H9 (cell line): Measurements from ENCODE around the gene CXXC5. TPM values are rescaled to one million over a fixed set of nuclear protein-coding genes. Genes with fewer than 3 reads are reported as not detected.

Experiments used
- DNase-seq: peaks from one replicate; pipeline ENCODE4 v3.0.0-alpha.2; 2017
- H2AFZ ChIP-seq: one replicate; pipeline ENCODE4 v1.6.1; 2013; ENCODE audit warnings: mild to moderate bottlenecking, low read length, control low read depth, moderate library complexity
- H2AK5ac ChIP-seq: 2 replicates; pipeline ENCODE4 v1.6.1; 2013; ENCODE audit warnings: low read length, control low read depth, mixed read lengths; ENCODE audit not compliant: insufficient read length
- H2BK120ac ChIP-seq: one replicate; pipeline ENCODE4 v1.6.1; 2013; ENCODE audit warnings: low read depth, mild to moderate bottlenecking, low read length, control low read depth, inconsistent platforms; ENCODE audit not compliant: poor library complexity, severe bottlenecking
- H2BK12ac ChIP-seq: 2 replicates; pipeline ENCODE4 v1.6.1; 2013; ENCODE audit warnings: low read length, control low read depth, mixed read lengths, low read depth; ENCODE audit not compliant: insufficient read length
- H2BK15ac ChIP-seq: 2 replicates; pipeline ENCODE4 v1.6.1; 2013; ENCODE audit warnings: low read depth, low read length, control low read depth
- H2BK20ac ChIP-seq: one replicate; pipeline ENCODE4 v1.6.1; 2013; ENCODE audit warnings: low read depth, mild to moderate bottlenecking, low read length, control low read depth, inconsistent platforms; ENCODE audit not compliant: poor library complexity, severe bottlenecking
- H2BK5ac ChIP-seq: 2 replicates; pipeline ENCODE4 v1.6.1; 2013; ENCODE audit warnings: low read length, control low read depth, mixed read lengths; ENCODE audit not compliant: insufficient read length
- H3K14ac ChIP-seq: 2 replicates; pipeline ENCODE4 v1.6.1; 2013; ENCODE audit warnings: low read length, control low read depth; ENCODE audit not compliant: insufficient read depth
- H3K18ac ChIP-seq: 2 replicates; pipeline ENCODE4 v1.6.1; 2013; ENCODE audit warnings: low read depth, mild to moderate bottlenecking, mixed read lengths, low read length, control low read depth; ENCODE audit not compliant: insufficient read length
- H3K23ac ChIP-seq: 2 replicates; pipeline ENCODE4 v1.6.1; 2013; ENCODE audit warnings: low read length, control low read depth, mixed read lengths, low read depth; ENCODE audit not compliant: insufficient read length
- H3K23me2 ChIP-seq: 2 replicates; pipeline ENCODE4 v1.6.1; 2013; ENCODE audit warnings: low read depth, mild to moderate bottlenecking, mixed read lengths, low read length, control low read depth; ENCODE audit not compliant: insufficient read length, poor library complexity, severe bottlenecking
- H3K27ac ChIP-seq: 2 replicates; pipeline ENCODE4 v1.5.1; 2013; ENCODE audit warnings: low read length, control low read depth, mixed read lengths, low read depth; ENCODE audit not compliant: insufficient read length
- H3K27me3 ChIP-seq: 2 replicates; pipeline ENCODE4 v1.6.1; 2013; ENCODE audit warnings: low read length, control low read depth, inconsistent platforms; ENCODE audit not compliant: insufficient read depth
- H3K4ac ChIP-seq: 2 replicates; pipeline ENCODE4 v1.6.1; 2013; ENCODE audit warnings: low read depth, mild to moderate bottlenecking, control low read depth, inconsistent platforms, low read length, moderate library complexity
- H3K4me1 ChIP-seq: 2 replicates; pipeline ENCODE4 v1.6.1; 2013; ENCODE audit warnings: low read length, control low read depth, inconsistent platforms; ENCODE audit not compliant: insufficient read depth
- H3K4me2 ChIP-seq: 2 replicates; pipeline ENCODE4 v1.6.1; 2013; ENCODE audit warnings: low read length, control low read depth, mixed read lengths; ENCODE audit not compliant: insufficient read length, insufficient read depth
- H3K56ac ChIP-seq: 2 replicates; pipeline ENCODE4 v1.6.1; 2013; ENCODE audit warnings: low read depth, mild to moderate bottlenecking, mixed read lengths, low read length, control low read depth; ENCODE audit not compliant: insufficient read length
- H3K79me1 ChIP-seq: 2 replicates; pipeline ENCODE4 v1.6.1; 2013; ENCODE audit warnings: low read depth, mild to moderate bottlenecking, moderate library complexity, low read length, control low read depth, inconsistent platforms; ENCODE audit not compliant: insufficient read depth, poor library complexity, severe bottlenecking
- H3K79me2 ChIP-seq: 2 replicates; pipeline ENCODE4 v1.6.1; 2013; ENCODE audit warnings: low read length, control low read depth, inconsistent platforms; ENCODE audit not compliant: insufficient read depth
- H3K9ac ChIP-seq: 2 replicates; pipeline ENCODE4 v1.6.1; 2013; ENCODE audit warnings: low read length, control low read depth, mixed read lengths; ENCODE audit not compliant: insufficient read length; ENCODE audit errors: extremely low read depth
- H3K9me3 ChIP-seq: one replicate; pipeline ENCODE4 v1.6.1; 2013; ENCODE audit warnings: low read depth, low read length, inconsistent platforms; ENCODE audit not compliant: control insufficient read depth
- H3T11ph ChIP-seq: one replicate; pipeline ENCODE4 v1.6.1; 2013; ENCODE audit warnings: mild to moderate bottlenecking, low read length, control low read depth, inconsistent platforms
- H4K20me1 ChIP-seq: one replicate; pipeline ENCODE4 v1.6.1; 2013; ENCODE audit not compliant: control insufficient read depth, insufficient read length, insufficient read depth
- H4K5ac ChIP-seq: 2 replicates; pipeline ENCODE4 v1.6.1; 2013; ENCODE audit warnings: low read depth, mild to moderate bottlenecking, mixed read lengths, low read length, control low read depth; ENCODE audit not compliant: insufficient read length
- H4K8ac ChIP-seq: replicated peaks from 2 replicates; pipeline ENCODE4 v1.6.1; 2013; ENCODE audit warnings: low read length, control low read depth, mixed read lengths, low read depth; ENCODE audit not compliant: insufficient read length
- H4K91ac ChIP-seq: 2 replicates; pipeline ENCODE4 v1.6.1; 2013; ENCODE audit warnings: low read depth, mild to moderate bottlenecking, moderate library complexity, mixed read lengths, low read length, control low read depth; ENCODE audit not compliant: insufficient read length
- H3K27ac Mint-ChIP-seq, 3 experiments: 2 replicates in 2 of 3; 3 replicates in 1 of 3; pipeline ENCODE4 v1.8.0; 2020 to 2021; ENCODE audit warnings: mixed read lengths in 3 of 3, mild to moderate bottlenecking in 1 of 3, moderate library complexity in 1 of 3
- H3K27me3 Mint-ChIP-seq: 2 replicates; pipeline ENCODE4 v1.8.0; 2021; ENCODE audit warnings: low read depth, mild to moderate bottlenecking, moderate library complexity, mixed read lengths
- H3K36me3 Mint-ChIP-seq, 3 experiments: 2 replicates in 2 of 3; 3 replicates in 1 of 3; pipeline ENCODE4 v1.8.0; 2020 to 2021; ENCODE audit warnings: low read depth in 3 of 3, mixed read lengths in 3 of 3; ENCODE audit not compliant: insufficient read depth in 1 of 3
- H3K4me1 Mint-ChIP-seq, 2 experiments: 2 replicates each; pipeline ENCODE4 v1.8.0; 2020; ENCODE audit warnings: mixed read lengths in 2 of 2
- H3K4me3 Mint-ChIP-seq, 2 experiments: 2 replicates in 1 of 2; 3 replicates in 1 of 2; pipeline ENCODE4 v1.8.0; 2020 to 2021; ENCODE audit warnings: mild to moderate bottlenecking in 2 of 2, mixed read lengths in 2 of 2, moderate library complexity in 1 of 2
- H3K9me3 Mint-ChIP-seq, 2 experiments: 2 replicates in 1 of 2; 3 replicates in 1 of 2; pipeline ENCODE4 v1.8.0; 2020; ENCODE audit warnings: mild to moderate bottlenecking in 2 of 2, mixed read lengths in 2 of 2, moderate library complexity in 1 of 2
- WGBS: extraction: QIAGEN DNeasy Blood & Tissue Kit; methylation state at CpG from one replicate; pipeline ENCODE4 v1.1.7; 2013; ENCODE audit warnings: missing lambda C conversion rate, low lambda C conversion rate, mixed read lengths; ENCODE audit not compliant: insufficient read length; ENCODE audit errors: extremely low coverage; 5-methylcytosine and 5-hydroxymethylcytosine counted together
- total RNA-seq: library from RNA; stranded (reverse); gene quantifications from 2 replicates; pipeline ENCODE4 v1.2.1, GENCODE V29; 2021
- TF ChIP-seq, protein P1 (sequence below): fragments of 200-600 bp; sonication (generic); conservative IDR thresholded peaks from 3 replicates; pipeline ENCODE4 v1.8.0; 2021; ENCODE audit warnings: antibody characterized with exemption, mild to moderate bottlenecking

The CXXC5 gene
- total RNA-seq, 1 experiment from 2014 or later: 105 TPM

DNA sequence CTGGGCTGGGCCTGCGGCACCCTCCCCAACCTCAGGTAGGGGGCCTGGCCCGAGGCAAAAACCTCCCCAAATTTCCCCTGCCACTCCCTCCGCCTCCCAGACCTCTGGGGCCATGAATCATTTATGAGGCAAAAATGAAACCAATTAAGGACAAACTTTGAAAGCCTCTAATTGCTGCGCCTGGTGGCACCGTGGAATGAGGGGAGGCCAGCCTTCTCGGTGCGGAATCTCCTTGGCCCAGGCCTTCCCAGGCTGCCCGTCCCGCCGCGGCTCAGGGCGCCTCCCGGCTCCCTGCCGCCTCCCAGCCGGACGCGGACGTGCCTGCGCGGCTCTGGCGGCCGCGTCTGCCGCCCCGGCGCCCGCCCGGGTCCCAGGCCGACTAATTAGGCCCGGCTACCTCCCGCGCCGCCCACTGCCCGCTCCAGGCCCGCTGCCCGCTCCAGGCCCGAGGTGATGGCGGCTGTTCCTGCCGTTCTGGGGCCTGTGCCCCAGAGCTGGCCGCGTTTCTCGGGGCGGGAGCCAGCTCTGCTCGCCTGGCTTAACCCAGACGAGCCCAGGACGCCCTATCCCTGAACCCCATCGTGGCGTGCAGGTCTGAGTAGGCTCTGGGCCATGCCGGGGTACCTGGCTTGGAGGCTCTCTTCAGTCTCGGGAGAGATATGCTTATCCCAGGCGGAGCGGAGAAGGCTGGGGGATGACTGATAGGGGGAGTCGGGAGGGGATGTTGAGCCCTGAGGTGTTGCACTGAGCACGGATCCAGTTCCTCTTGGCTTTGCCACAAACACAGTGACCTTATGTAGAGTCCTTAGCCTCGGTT is 20.1 kb downstream of the CXXC5 start:
- H2BK120ac ChIP-seq: no peak overlapping the region
- no peak overlapping the region for H3K14ac ChIP-seq
- no peaks in the 10 kb centered on the region for H4K20me1 ChIP-seq
- no peaks in the 10 kb centered on the region for H3K27me3 ChIP-seq
- no peak overlapping the region for H3T11ph ChIP-seq
- H3K4ac ChIP-seq: no peak overlapping the region
- H2BK15ac ChIP-seq: no peak overlapping the region
- H3K23ac ChIP-seq: no peak overlapping the region
- DNase-seq: no peak
- H2BK5ac ChIP-seq: no peak overlapping the region
- no CpG with 5 or more reads among the region's 55 CpGs for WGBS
- peaks cover 4% of the 10 kb centered on the region for H3K79me1 ChIP-seq
- TF ChIP-seq, protein P1, sequence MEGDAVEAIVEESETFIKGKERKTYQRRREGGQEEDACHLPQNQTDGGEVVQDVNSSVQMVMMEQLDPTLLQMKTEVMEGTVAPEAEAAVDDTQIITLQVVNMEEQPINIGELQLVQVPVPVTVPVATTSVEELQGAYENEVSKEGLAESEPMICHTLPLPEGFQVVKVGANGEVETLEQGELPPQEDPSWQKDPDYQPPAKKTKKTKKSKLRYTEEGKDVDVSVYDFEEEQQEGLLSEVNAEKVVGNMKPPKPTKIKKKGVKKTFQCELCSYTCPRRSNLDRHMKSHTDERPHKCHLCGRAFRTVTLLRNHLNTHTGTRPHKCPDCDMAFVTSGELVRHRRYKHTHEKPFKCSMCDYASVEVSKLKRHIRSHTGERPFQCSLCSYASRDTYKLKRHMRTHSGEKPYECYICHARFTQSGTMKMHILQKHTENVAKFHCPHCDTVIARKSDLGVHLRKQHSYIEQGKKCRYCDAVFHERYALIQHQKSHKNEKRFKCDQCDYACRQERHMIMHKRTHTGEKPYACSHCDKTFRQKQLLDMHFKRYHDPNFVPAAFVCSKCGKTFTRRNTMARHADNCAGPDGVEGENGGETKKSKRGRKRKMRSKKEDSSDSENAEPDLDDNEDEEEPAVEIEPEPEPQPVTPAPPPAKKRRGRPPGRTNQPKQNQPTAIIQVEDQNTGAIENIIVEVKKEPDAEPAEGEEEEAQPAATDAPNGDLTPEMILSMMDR: no peak
- no peak overlapping the region for H4K5ac ChIP-seq
- H3K4me2 ChIP-seq: no peak overlapping the region
- peaks cover 21% of the 10 kb centered on the region; the same call in 1 of the 2 replicates for H3K4me1 ChIP-seq
- H4K91ac ChIP-seq: no peak overlapping the region
- Mint-ChIP-seq H3K36me3 (peaks cover 0 to 15% (median 2%) of the 10 kb centered on the region in 3 experiments; a peak in 3 of 7 replicates), H3K4me1 (peaks cover 48 to 57% of the 10 kb centered on the region in 2 experiments), H3K9me3 (no peaks in the 10 kb centered on the region), H3K27ac (peak overlapping the region in 1 of 3 experiments; percentile 92; a peak in 2 of 7 replicates), H3K4me3 (peak overlapping the region in 1 of 2 experiments; percentile 35; a peak in 1 of 5 replicates), H3K27me3 (no peaks in the 10 kb centered on the region)
- peaks cover 43% of the 10 kb centered on the region; the same call in 1 of the 2 replicates for H3K79me2 ChIP-seq
- H2AK5ac ChIP-seq: no peak overlapping the region
- H3K56ac ChIP-seq: no peak overlapping the region
- no peak overlapping the region for H2AFZ ChIP-seq
- H3K9ac ChIP-seq: no peak overlapping the region
- H3K9me3 ChIP-seq: no peaks in the 10 kb centered on the region
- no peak overlapping the region for H4K8ac ChIP-seq
- H2BK12ac ChIP-seq: no peak overlapping the region
- H3K27ac ChIP-seq: no peak overlapping the region
- no peak overlapping the region for H2BK20ac ChIP-seq
- no peak overlapping the region for H3K18ac ChIP-seq
- no peaks in the 10 kb centered on the region for H3K23me2 ChIP-seq
